ENCODE measurements around the gene RHOF. TPM values are rescaled to one million over a fixed set of nuclear protein-coding genes. Genes with fewer than 3 reads are reported as not detected.
A peak's percentile ranks its signal among the peaks of the same experiment; 100 is the strongest.

RHOF gene
- polyA plus RNA-seq, 1 experiment = 5.3 TPM

GRCh38 chr12:121781484-121781997, 11.9 kb downstream of the RHOF start:
- Histone ChIP-seq H3K4me3 (ENCODE audit: low read depth, low read length) (no peak overlapping the region), H3K27me3 (ENCODE audit: control insufficient read depth, insufficient read depth, low read length) (no peaks in the 10 kb centered on the region), H3K27ac (ENCODE audit: low read depth, low read length) (peak overlapping the region; percentile 57), H3K9me3 (ENCODE audit: control insufficient read depth, insufficient read depth, low read length) (no peaks in the 10 kb centered on the region; the same call in 1 of the 2 replicates)
- POLR2A ChIA-PET = interaction anchor here (1.2 kb wide), 1 partner anchor 13 kb away, joined by 7 read pairs; no protein-coding TSS in a partner anchor
- DNase-seq (ENCODE audit: low read depth, low spot score) = no peak
- CTCF ChIA-PET = interaction anchor here (0.6 to 5.3 kb wide), 7 partner anchors 8 to 229 kb away, joined by 3 to 54 read pairs (median 3); partner anchors contain the start of gene RHOF
- no peak for TF ChIP-seq CTCF (IDR thresholded peaks at IDR 0.05; ENCODE audit: low read depth, low read length)

GRCh38 chr12:121780429-121780828, 13.1 kb downstream of the RHOF start:
- ChIA-PET CTCF (interaction anchor here (0.5 to 5.3 kb wide), 2 partner anchors 14 to 82 kb away, joined by 3 to 54 read pairs; partner anchors contain the start of gene RHOF), POLR2A (no interaction called here)
- H3K27me3 ChIP-seq (ENCODE audit: control insufficient read depth, insufficient read depth, low read length) = no peaks in the 10 kb centered on the region
- no peak for TF ChIP-seq CTCF (IDR thresholded peaks at IDR 0.05; ENCODE audit: low read depth, low read length)
- no peak overlapping the region for H3K27ac ChIP-seq (ENCODE audit: low read depth, low read length)
- H3K4me3 ChIP-seq (ENCODE audit: low read depth, low read length) = no peak overlapping the region
- no peak for DNase-seq (ENCODE audit: low read depth, low spot score)
- no peaks in the 10 kb centered on the region; the same call in 1 of the 2 replicates for H3K9me3 ChIP-seq (ENCODE audit: control insufficient read depth, insufficient read depth, low read length)

GRCh38 chr12:121779422-121779895, 14.0 kb downstream of the RHOF start:
- ChIA-PET CTCF (interaction anchor here (1.0 to 5.3 kb wide), 2 partner anchors 15 to 33 kb away, joined by 4 to 54 read pairs; partner anchors contain the start of gene RHOF), POLR2A (no interaction called here)
- Histone ChIP-seq H3K27ac (ENCODE audit: low read depth, low read length) (no peak overlapping the region), H3K4me3 (ENCODE audit: low read depth, low read length) (no peak overlapping the region), H3K27me3 (ENCODE audit: control insufficient read depth, insufficient read depth, low read length) (no peaks in the 10 kb centered on the region), H3K9me3 (ENCODE audit: control insufficient read depth, insufficient read depth, low read length) (no peaks in the 10 kb centered on the region; the same call in 1 of the 2 replicates)
- no peak for TF ChIP-seq CTCF (IDR thresholded peaks at IDR 0.05; ENCODE audit: low read depth, low read length)
- no peak for DNase-seq (ENCODE audit: low read depth, low spot score)

- H3K4me3 ChIP-seq (ENCODE audit: low read depth, low read length) = no peak overlapping the region
- no peak for DNase-seq (ENCODE audit: low read depth, low spot score)
- ChIA-PET POLR2A (interaction anchor here (0.8 kb wide), 1 partner anchor 11 kb away, joined by 6 read pairs; no protein-coding TSS in a partner anchor), CTCF (interaction anchor here (1.0 to 5.3 kb wide), 3 partner anchors 16 to 92 kb away, joined by 4 to 54 read pairs (median 5); partner anchors contain the start of gene RHOF)
- H3K27me3 ChIP-seq (ENCODE audit: control insufficient read depth, insufficient read depth, low read length) = no peaks in the 10 kb centered on the region
- no peak for TF ChIP-seq CTCF (IDR thresholded peaks at IDR 0.05; ENCODE audit: low read depth, low read length)
- H3K9me3 ChIP-seq (ENCODE audit: control insufficient read depth, insufficient read depth, low read length) = no peaks in the 10 kb centered on the region; the same call in 1 of the 2 replicates
- H3K27ac ChIP-seq (ENCODE audit: low read depth, low read length) = no peak overlapping the region
Measured at GRCh38 chr12:121778567-121779421, 14.7 kb downstream of the RHOF start.

Data from AG04450 (cell line).